ENCODE measurements around the gene TIGD6. TPM values are rescaled to one million over a fixed set of nuclear protein-coding genes. Genes with fewer than 3 reads are reported as not detected.

The TIGD6 gene
- total and polyA plus RNA-seq, 10 of the 15 experiments (the other 5 are each of a cell fraction or from before 2014, with no cell fraction given) = 0.84 to 4.1 (median 2.7) TPM

DNA sequence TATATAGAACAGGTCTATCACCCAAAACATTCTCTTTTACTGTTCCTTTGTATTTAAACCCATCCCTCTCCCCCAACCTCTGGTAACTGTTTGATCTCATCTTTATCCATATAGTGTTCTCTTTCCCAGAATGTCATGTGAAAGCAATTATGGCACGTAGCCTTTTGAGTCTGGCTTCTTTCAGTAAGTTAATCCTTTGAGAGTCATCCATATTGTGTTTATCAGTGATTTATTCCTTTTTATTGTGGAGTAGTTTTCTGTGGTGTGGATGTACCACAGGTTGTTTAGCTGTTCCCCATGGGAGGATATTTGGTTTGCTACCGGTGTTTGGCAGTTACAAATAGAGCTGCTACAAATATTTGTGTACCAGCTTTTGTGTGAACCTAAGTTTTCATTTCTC lies 38.1 kb upstream of the TIGD6 start (continued):
- TF ChIP-seq ZZZ3 (IDR thresholded peaks at IDR 0.05; ENCODE audit: control insufficient read depth, insufficient read length, low read depth) (no peak), BRCA1 (IDR thresholded peaks at IDR 0.05; ENCODE audit: low read depth, low read length) (no peak), SIX5 (IDR thresholded peaks at IDR 0.05; ENCODE audit: low read depth, low read length, severe bottlenecking) (no peak), SKIL (IDR thresholded peaks at IDR 0.05; ENCODE audit: low read depth, poor library complexity, severe bottlenecking) (no peak), SMAD5 (IDR thresholded peaks at IDR 0.05; ENCODE audit: low read depth) (no peak), RAD21 (IDR thresholded peaks at IDR 0.05; ENCODE audit: insufficient read depth, low read depth, low read length) (no peak), EED (IDR thresholded peaks at IDR 0.05; ENCODE audit: low read depth) (no peak)
- TF ChIP-seq, protein P1, sequence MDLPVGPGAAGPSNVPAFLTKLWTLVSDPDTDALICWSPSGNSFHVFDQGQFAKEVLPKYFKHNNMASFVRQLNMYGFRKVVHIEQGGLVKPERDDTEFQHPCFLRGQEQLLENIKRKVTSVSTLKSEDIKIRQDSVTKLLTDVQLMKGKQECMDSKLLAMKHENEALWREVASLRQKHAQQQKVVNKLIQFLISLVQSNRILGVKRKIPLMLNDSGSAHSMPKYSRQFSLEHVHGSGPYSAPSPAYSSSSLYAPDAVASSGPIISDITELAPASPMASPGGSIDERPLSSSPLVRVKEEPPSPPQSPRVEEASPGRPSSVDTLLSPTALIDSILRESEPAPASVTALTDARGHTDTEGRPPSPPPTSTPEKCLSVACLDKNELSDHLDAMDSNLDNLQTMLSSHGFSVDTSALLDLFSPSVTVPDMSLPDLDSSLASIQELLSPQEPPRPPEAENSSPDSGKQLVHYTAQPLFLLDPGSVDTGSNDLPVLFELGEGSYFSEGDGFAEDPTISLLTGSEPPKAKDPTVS (IDR thresholded peaks at IDR 0.05; ENCODE audit: low read depth, low read length) = no peak

DNA sequence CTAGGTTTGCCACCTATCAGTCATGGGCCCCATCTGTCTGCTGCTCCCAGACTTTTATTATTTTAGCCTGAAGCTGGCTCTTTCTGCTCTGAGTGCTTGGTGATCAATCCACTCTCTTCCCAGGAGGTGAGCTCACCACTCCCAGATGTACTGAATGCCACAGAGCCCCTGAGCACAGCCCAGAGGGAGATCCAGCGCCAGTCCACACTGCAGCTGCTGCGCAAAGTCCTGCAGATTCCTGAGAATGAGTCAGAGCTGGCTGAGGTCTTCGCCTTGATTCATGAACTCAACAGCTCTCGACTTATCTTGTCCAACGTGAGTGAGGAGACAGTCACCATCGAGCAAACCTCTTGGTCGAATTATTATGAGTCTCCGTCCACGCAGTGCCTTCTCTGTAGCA lies 36.1 kb upstream of the TIGD6 start:
- H2AFZ ChIP-seq (ENCODE audit: control insufficient read depth, low read depth, low read length) = no peak overlapping the region
- ChIA-PET CTCF (interaction anchor here (1.3 to 3.4 kb wide), 2 partner anchors 15 to 85 kb away, joined by 3 to 17 read pairs; no protein-coding TSS in a partner anchor), POLR2A (interaction anchor here (0.6 kb wide), 1 partner anchor 31 kb away, joined by 5 read pairs; no protein-coding TSS in a partner anchor), SMC1A (ENCODE audit: uncharacterized antibody, unreplicated experiment) (interaction anchor here (0.7 to 1.4 kb wide), 3 partner anchors 9 to 53 kb away, joined by 3 to 4 read pairs (median 3); no protein-coding TSS in a partner anchor), RAD21 (ENCODE audit: unreplicated experiment) (no interaction called here)
- BruUV-seq (replicated peaks) = no TSS peak
- 90% methylated on average over 9 of the region's 9 CpGs for WGBS (ENCODE audit: insufficient coverage, insufficient replicate concordance, low lambda C conversion rate, missing lambda C conversion rate)
- H3K27me3 ChIP-seq (replicated peaks in 1 of 2; ENCODE audit: control insufficient read depth in 2 of 2, insufficient read depth in 2 of 2, low read length in 1 of 2) = no peaks in the 10 kb centered on the region
- no peak overlapping the region for H3K27ac ChIP-seq (ENCODE audit: control insufficient read depth, insufficient read depth)
- no peaks in the 10 kb centered on the region for H3K79me2 ChIP-seq (ENCODE audit: control insufficient read depth, insufficient read depth, low read length)
- no peaks in the 10 kb centered on the region for H4K20me1 ChIP-seq (ENCODE audit: control insufficient read depth, insufficient read depth)
- no peak for ATAC-seq
- no peak for FAIRE-seq
- H3K4me1 ChIP-seq (ENCODE audit: control insufficient read depth, insufficient read depth, low read length) = peaks cover 7% of the 10 kb centered on the region
- H3K4me2 ChIP-seq (ENCODE audit: control insufficient read depth, insufficient read depth) = no peak overlapping the region
- in situ Hi-C loops (cut with MboI) = no loop called here
- no peak overlapping the region for H3K9ac ChIP-seq (ENCODE audit: control insufficient read depth, insufficient read depth, low read length)
- H3K4me3 ChIP-seq = no peak overlapping the region
- no peak for DNase-seq (ENCODE audit: low read depth, low spot score)
- H3K36me3 ChIP-seq (ENCODE audit: control insufficient read depth in 2 of 2, insufficient read depth in 2 of 2, low read length in 1 of 2) = peaks cover 24 to 55% of the 10 kb centered on the region in 2 experiments
- H3K9me3 ChIP-seq (replicated peaks; ENCODE audit: control insufficient read depth, insufficient read depth, low read length) = no peaks in the 10 kb centered on the region
- intact Hi-C loops (cut with micrococcal nuclease; ENCODE audit: unreplicated experiment) = loop anchor here (5.0 kb wide), 1 partner anchor 181 kb away; no protein-coding TSS in a partner anchor
- no peak for TF ChIP-seq TCF7 (IDR thresholded peaks at IDR 0.05; ENCODE audit: borderline replicate concordance)
- TF ChIP-seq SPI1 (IDR thresholded peaks at IDR 0.05; ENCODE audit: borderline replicate concordance, insufficient read depth, low read depth, low read length) = no peak
- no peak for TF ChIP-seq TCF3 (IDR thresholded peaks at IDR 0.05; ENCODE audit: borderline replicate concordance, insufficient read depth, low read depth, low read length)
- no peak for TF ChIP-seq E2F4 (IDR thresholded peaks at IDR 0.05; ENCODE audit: low read depth, low read length)
- TF ChIP-seq YY1 (IDR thresholded peaks at IDR 0.05; ENCODE audit: low read depth, low read length) = no peak
- TF ChIP-seq SKIL (IDR thresholded peaks at IDR 0.05; ENCODE audit: low read depth, poor library complexity, severe bottlenecking) = no peak
- no peak for TF ChIP-seq RBBP5 (conservative IDR thresholded peaks at IDR 0.05)
- TF ChIP-seq, protein P2, sequence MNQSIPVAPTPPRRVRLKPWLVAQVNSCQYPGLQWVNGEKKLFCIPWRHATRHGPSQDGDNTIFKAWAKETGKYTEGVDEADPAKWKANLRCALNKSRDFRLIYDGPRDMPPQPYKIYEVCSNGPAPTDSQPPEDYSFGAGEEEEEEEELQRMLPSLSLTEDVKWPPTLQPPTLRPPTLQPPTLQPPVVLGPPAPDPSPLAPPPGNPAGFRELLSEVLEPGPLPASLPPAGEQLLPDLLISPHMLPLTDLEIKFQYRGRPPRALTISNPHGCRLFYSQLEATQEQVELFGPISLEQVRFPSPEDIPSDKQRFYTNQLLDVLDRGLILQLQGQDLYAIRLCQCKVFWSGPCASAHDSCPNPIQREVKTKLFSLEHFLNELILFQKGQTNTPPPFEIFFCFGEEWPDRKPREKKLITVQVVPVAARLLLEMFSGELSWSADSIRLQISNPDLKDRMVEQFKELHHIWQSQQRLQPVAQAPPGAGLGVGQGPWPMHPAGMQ (IDR thresholded peaks at IDR 0.05; ENCODE audit: borderline replicate concordance) = no peak

All from GM12878 (cell line).